Measurements from ENCODE around the gene PTPN21. TPM values are rescaled to one million over a fixed set of nuclear protein-coding genes. Genes with fewer than 3 reads are reported as not detected.

PTPN21 gene
- polyA plus RNA-seq, 1 of the 3 experiments (the other 2 are of a cell fraction): 5.6 TPM

GRCh38 chr14:88588081-88588480, 33.3 kb upstream of the PTPN21 start:
- Histone ChIP-seq H3K4me3 (ENCODE audit: low read depth in 2 of 2, low read length in 1 of 2) (no peak overlapping the region), H3K9me3 (no peaks in the 10 kb centered on the region), H3K36me3 (replicated peaks in 1 of 2; ENCODE audit: control insufficient read depth in 1 of 2, insufficient read depth in 2 of 2, low read length in 1 of 2) (peaks cover 61 to 80% of the 10 kb centered on the region in 2 experiments), H3K9ac (no peak overlapping the region), H3F3A (replicated peaks; ENCODE audit: insufficient read depth) (no peaks in the 10 kb centered on the region), H4K20me1 (ENCODE audit: insufficient read depth) (no peaks in the 10 kb centered on the region), H3K27me3 (ENCODE audit: insufficient read depth) (no peaks in the 10 kb centered on the region), H3K9me2 (no peaks in the 10 kb centered on the region), H3K4me2 (no peak overlapping the region), H3K4me1 (ENCODE audit: control insufficient read depth in 1 of 2, insufficient read depth in 2 of 2, low read depth in 1 of 2, low read length in 1 of 2) (no peaks in the 10 kb centered on the region), H3K79me2 (ENCODE audit: insufficient read depth) (peaks cover 26% of the 10 kb centered on the region; the same call in 1 of the 2 replicates), H3K27ac (ENCODE audit: low read depth in 2 of 2, low read length in 1 of 2) (no peak overlapping the region), H2AFZ (ENCODE audit: low read depth) (no peak overlapping the region)
- CTCF ChIA-PET: no interaction called here
- DNase-seq: no peak
- TF ChIP-seq MEF2A (IDR thresholded peaks at IDR 0.05; ENCODE audit: borderline replicate concordance, low read depth): no peak
- no peak for TF ChIP-seq RAD21 (IDR thresholded peaks at IDR 0.05; ENCODE audit: low read length)
- no peak for TF ChIP-seq FOSL2 (IDR thresholded peaks at IDR 0.05; ENCODE audit: borderline replicate concordance, low read depth)
- no peak for TF ChIP-seq SIN3A (IDR thresholded peaks at IDR 0.05; ENCODE audit: borderline replicate concordance, low read depth, low read length)
- TF ChIP-seq MXI1 (IDR thresholded peaks at IDR 0.05; ENCODE audit: low read depth, low read length): no peak
- no peak for TF ChIP-seq CHD2 (IDR thresholded peaks at IDR 0.05; ENCODE audit: low read length, partially characterized antibody)
- no peak for TF ChIP-seq POLR2AphosphoS5 (IDR thresholded peaks at IDR 0.05; ENCODE audit: low read depth, low read length)
- TF ChIP-seq GATA2 (CRISPR knock-in tag; IDR thresholded peaks at IDR 0.05): no peak
- TF ChIP-seq RCOR1 (IDR thresholded peaks at IDR 0.05; ENCODE audit: low read length): no peak
- no peak for TF ChIP-seq USF2 (IDR thresholded peaks at IDR 0.05; ENCODE audit: borderline replicate concordance, low read depth, low read length)
- TF ChIP-seq REST (IDR thresholded peaks at IDR 0.05; ENCODE audit: low read depth, low read length): no peak
- TF ChIP-seq IRF3 (IDR thresholded peaks at IDR 0.05; ENCODE audit: low read depth, low read length): no peak
- TF ChIP-seq RXRA (IDR thresholded peaks at IDR 0.05; ENCODE audit: borderline replicate concordance, low read depth): no peak
- TF ChIP-seq FOXJ3 (CRISPR knock-in tag; IDR thresholded peaks at IDR 0.05): no peak
- TF ChIP-seq CTCF (IDR thresholded peaks at IDR 0.05): no peak
- no peak for TF ChIP-seq NRF1 (IDR thresholded peaks at IDR 0.05; ENCODE audit: low read depth, low read length)
- no peak for TF ChIP-seq TEAD4 (IDR thresholded peaks at IDR 0.05; ENCODE audit: borderline replicate concordance, insufficient read depth)
- TF ChIP-seq ZBTB33 (IDR thresholded peaks at IDR 0.05; ENCODE audit: borderline replicate concordance, low read depth): no peak
- POLR2A ChIA-PET: no interaction called here
- 98% methylated on average over 5 of the region's 5 CpGs for WGBS (ENCODE audit: low lambda C conversion rate)

Measured in SK-N-SH (cell line).